ENCODE measurements around the gene IKZF1. TPM values are rescaled to one million over a fixed set of nuclear protein-coding genes. Genes with fewer than 3 reads are reported as not detected.
A peak's percentile ranks its signal among the peaks of the same experiment; 100 is the strongest.

IKZF1 gene
- total and polyA plus RNA-seq, 9 of the 15 experiments (the other 6 are each of a cell fraction or from before 2014, with no cell fraction given), result 12.6 to 85.3 (median 44.7) TPM

DNA sequence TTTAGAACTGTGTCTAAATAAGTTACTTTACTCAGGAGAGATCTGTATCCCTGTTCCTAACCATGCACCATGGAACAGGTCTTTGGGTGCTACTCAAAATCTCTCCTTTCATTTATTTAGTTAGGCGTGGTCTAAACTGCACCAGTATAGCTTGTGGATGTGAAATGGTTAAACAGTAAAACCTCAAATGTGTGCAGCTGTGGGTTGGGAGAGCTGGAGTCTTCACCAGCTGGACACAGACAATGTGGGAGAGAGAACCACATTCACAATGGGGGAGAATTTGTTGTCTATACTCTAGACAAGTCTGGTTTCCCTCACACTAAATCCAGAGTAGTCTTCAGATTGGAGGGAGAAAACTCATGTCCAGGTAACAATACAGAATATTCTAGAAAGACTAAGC lies 31.2 kb upstream of the IKZF1 start (continued):
- TF ChIP-seq, protein P1, sequence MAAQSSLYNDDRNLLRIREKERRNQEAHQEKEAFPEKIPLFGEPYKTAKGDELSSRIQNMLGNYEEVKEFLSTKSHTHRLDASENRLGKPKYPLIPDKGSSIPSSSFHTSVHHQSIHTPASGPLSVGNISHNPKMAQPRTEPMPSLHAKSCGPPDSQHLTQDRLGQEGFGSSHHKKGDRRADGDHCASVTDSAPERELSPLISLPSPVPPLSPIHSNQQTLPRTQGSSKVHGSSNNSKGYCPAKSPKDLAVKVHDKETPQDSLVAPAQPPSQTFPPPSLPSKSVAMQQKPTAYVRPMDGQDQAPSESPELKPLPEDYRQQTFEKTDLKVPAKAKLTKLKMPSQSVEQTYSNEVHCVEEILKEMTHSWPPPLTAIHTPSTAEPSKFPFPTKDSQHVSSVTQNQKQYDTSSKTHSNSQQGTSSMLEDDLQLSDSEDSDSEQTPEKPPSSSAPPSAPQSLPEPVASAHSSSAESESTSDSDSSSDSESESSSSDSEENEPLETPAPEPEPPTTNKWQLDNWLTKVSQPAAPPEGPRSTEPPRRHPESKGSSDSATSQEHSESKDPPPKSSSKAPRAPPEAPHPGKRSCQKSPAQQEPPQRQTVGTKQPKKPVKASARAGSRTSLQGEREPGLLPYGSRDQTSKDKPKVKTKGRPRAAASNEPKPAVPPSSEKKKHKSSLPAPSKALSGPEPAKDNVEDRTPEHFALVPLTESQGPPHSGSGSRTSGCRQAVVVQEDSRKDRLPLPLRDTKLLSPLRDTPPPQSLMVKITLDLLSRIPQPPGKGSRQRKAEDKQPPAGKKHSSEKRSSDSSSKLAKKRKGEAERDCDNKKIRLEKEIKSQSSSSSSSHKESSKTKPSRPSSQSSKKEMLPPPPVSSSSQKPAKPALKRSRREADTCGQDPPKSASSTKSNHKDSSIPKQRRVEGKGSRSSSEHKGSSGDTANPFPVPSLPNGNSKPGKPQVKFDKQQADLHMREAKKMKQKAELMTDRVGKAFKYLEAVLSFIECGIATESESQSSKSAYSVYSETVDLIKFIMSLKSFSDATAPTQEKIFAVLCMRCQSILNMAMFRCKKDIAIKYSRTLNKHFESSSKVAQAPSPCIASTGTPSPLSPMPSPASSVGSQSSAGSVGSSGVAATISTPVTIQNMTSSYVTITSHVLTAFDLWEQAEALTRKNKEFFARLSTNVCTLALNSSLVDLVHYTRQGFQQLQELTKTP (IDR thresholded peaks at IDR 0.05; ENCODE audit: low read depth in 1 of 2, partially characterized antibody in 2 of 2), result no peak
- TF ChIP-seq ESRRA (IDR thresholded peaks at IDR 0.05; ENCODE audit: borderline replicate concordance, low read depth) (no peak), PHTF2 (CRISPR knock-in tag; IDR thresholded peaks at IDR 0.05) (no peak), ZC3H8 (IDR thresholded peaks at IDR 0.05) (no peak), NFYB (IDR thresholded peaks at IDR 0.05; ENCODE audit: extremely low read depth, insufficient read length) (no peak)

DNA sequence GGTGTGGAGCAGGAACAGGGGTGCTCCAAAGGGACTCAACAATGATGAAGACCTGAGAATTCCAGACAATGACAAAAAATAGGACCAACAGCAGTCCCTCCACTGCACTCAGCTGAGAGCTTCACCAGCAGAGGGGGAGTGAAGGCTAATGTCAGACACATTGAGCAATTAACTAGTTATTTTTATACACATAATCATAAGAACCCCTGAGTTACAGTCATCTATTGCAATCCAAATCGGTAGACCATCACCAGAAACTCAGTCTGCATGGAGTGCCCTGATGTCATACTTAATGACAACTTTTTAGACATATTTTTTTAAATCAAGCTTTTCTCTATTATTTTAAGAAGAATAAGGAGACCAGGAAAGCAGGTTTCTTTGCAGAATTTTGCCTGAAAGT lies 30.6 kb upstream of the IKZF1 start:
- no TSS peak for BruUV-seq (replicated peaks)
- Histone ChIP-seq H3K4me1 (replicated peaks in 1 of 2; ENCODE audit: control insufficient read depth in 2 of 2, insufficient read depth in 2 of 2, low read length in 2 of 2) (peaks cover 0 to 4% of the 10 kb centered on the region in 2 experiments; a peak in 1 of 5 replicates), H3K79me2 (ENCODE audit: control insufficient read depth, insufficient read depth, low read length) (no peaks in the 10 kb centered on the region), H3K4me2 (ENCODE audit: insufficient read depth, low read length) (no peak overlapping the region), H4K20me1 (replicated peaks; ENCODE audit: control insufficient read depth, insufficient read depth, low read length) (no peaks in the 10 kb centered on the region), H3K9ac (ENCODE audit: insufficient read depth in 1 of 2, low read depth in 2 of 2, low read length in 2 of 2) (no peak overlapping the region), H3K9me1 (ENCODE audit: control insufficient read depth, insufficient read depth, low read length) (no peaks in the 10 kb centered on the region), H3K27me3 (ENCODE audit: control insufficient read depth in 2 of 2, insufficient read depth in 2 of 2, low read length in 2 of 2) (no peaks in the 10 kb centered on the region), H3K9me3 (replicated peaks; ENCODE audit: control insufficient read depth, insufficient read depth, low read depth, low read length) (no peaks in the 10 kb centered on the region), H3K4me3 (no peak overlapping the region), H3K36me3 (ENCODE audit: control insufficient read depth, insufficient read depth, low read length) (no peaks in the 10 kb centered on the region), H2AFZ (ENCODE audit: low read depth, low read length) (0 out of 2 replicates have a peak overlapping the region, but pooled peaks have one; percentile 28), H3K27ac (ENCODE audit: extremely low read depth, low read depth, low read length) (no peak overlapping the region)
- 0% methylated on average over 1 of the region's 1 CpG for WGBS (ENCODE audit: insufficient coverage, low coverage, missing lambda C conversion rate)
- in situ Hi-C loops (cut with MboI) (no loop called here), intact Hi-C loops (cut with micrococcal nuclease) (no loop called here)
- DNase-seq (ENCODE audit: extremely low read depth in 1 of 4, low spot score in 3 of 4) (no peak), FAIRE-seq (no peak), ATAC-seq (peak; percentile 33; the same call in 2 of the 3 replicates)
- TF ChIP-seq RBM14 (IDR thresholded peaks at IDR 0.05; ENCODE audit: borderline replicate concordance, insufficient read depth, low read depth, low read length), result no peak
- no peak for TF ChIP-seq ZNF3 (CRISPR knock-in tag; IDR thresholded peaks at IDR 0.05)
- ChIA-PET CTCF (ENCODE audit: low intra/inter-chr PET ratio) (no interaction called here), POLR2A (interaction anchor here (1.2 to 2.1 kb wide), 2 partner anchors 10 to 13 kb away, joined by 4 to 5 read pairs; no protein-coding TSS in a partner anchor)
